HPDE6-E6E7 (cell line): Measurements from ENCODE around the gene MAOA.
"Not testable (repeated sequence)": the region's sequence is repeated elsewhere in the genome, so short reads cannot be mapped to it uniquely, and the experiment has no call there.

Experiments
- DNase-seq: peaks from one replicate; pipeline ENCODE4 v3.0.0; 2011; ENCODE audit warnings: missing footprints; ENCODE audit errors: extremely low spot score

Gene MAOA

GRCh38 chrX:43663173-43663572 lies 7.1 kb downstream of the MAOA start:
- no peak for DNase-seq

- no peak for DNase-seq
These were observed 8.2 kb downstream of the MAOA start for GRCh38 chrX:43664258-43664657.

GRCh38 chrX:43664708-43665107 lies 8.6 kb downstream of the MAOA start:
- no peak for DNase-seq

GRCh38 chrX:43666311-43666912 lies 10.3 kb downstream of the MAOA start:
- no peak for DNase-seq

- not testable (repeated sequence) for DNase-seq
These were observed 20.0 kb downstream of the MAOA start for GRCh38 chrX:43675965-43676628.

GRCh38 chrX:43676971-43677572 lies 21.0 kb downstream of the MAOA start:
- no peak for DNase-seq

- DNase-seq: no peak
These were observed 21.9 kb downstream of the MAOA start for GRCh38 chrX:43677993-43678392.

GRCh38 chrX:43679058-43679457 lies 23.0 kb downstream of the MAOA start:
- DNase-seq: no peak

- no peak for DNase-seq
These were observed 23.7 kb downstream of the MAOA start for GRCh38 chrX:43679778-43680177.

- DNase-seq: no peak
These were observed 26.6 kb downstream of the MAOA start for GRCh38 chrX:43682726-43683125.

- DNase-seq: no peak
These were observed 29.1 kb downstream of the MAOA start for GRCh38 chrX:43685221-43685620.

- DNase-seq: no peak
These were observed 32.5 kb downstream of the MAOA start for GRCh38 chrX:43688586-43688985.

- DNase-seq: no peak
These were observed 37.7 kb downstream of the MAOA start for GRCh38 chrX:43693602-43694406.

GRCh38 chrX:43699475-43699874 lies 43.4 kb downstream of the MAOA start:
- DNase-seq: no peak

- no peak for DNase-seq
These were observed 46.0 kb downstream of the MAOA start for GRCh38 chrX:43702079-43702524.

- DNase-seq: no peak
These were observed 46.6 kb downstream of the MAOA start for GRCh38 chrX:43702660-43703059.

GRCh38 chrX:43703211-43703791 lies 47.2 kb downstream of the MAOA start:
- no peak for DNase-seq

- no peak for DNase-seq
These were observed 50.8 kb downstream of the MAOA start for GRCh38 chrX:43706786-43707370.

GRCh38 chrX:43707812-43708548 lies 51.9 kb downstream of the MAOA start:
- no peak for DNase-seq

- no peak for DNase-seq
These were observed 60.0 kb downstream of the MAOA start for GRCh38 chrX:43716144-43716543.

GRCh38 chrX:43716696-43717095 lies 60.6 kb downstream of the MAOA start:
- no peak for DNase-seq
